Loucy (cell line): ENCODE measurements around the gene SH3RF2.

Experiments used
- H2AFZ ChIP-seq: fragments of 200-600 bp; sonication (generic); 2 replicates; pipeline ENCODE4 v1.6.0; 2016; ENCODE audit warnings: antibody characterized with exemption, mild to moderate bottlenecking, low read length, moderate library complexity
- H3F3A ChIP-seq: fragments of 200-600 bp; 2 replicates; pipeline ENCODE4 v1.6.0; 2016; ENCODE audit warnings: antibody characterized with exemption, low read depth, mild to moderate bottlenecking
- H3K27me3 ChIP-seq: fragments of 200-600 bp; sonication (generic); 2 replicates; pipeline ENCODE4 v1.6.1; 2014; ENCODE audit warnings: low read length, mild to moderate bottlenecking; ENCODE audit not compliant: insufficient read depth, poor library complexity, severe bottlenecking
- H3K36me3 ChIP-seq: fragments of 200-600 bp; sonication (generic); 2 replicates; pipeline ENCODE4 v1.6.1; 2016; ENCODE audit warnings: low read length; ENCODE audit not compliant: insufficient read depth
- H3K4me1 ChIP-seq: fragments of 200-600 bp; sonication (generic); 2 replicates; pipeline ENCODE4 v1.5.1; 2014; ENCODE audit warnings: low read length, mild to moderate bottlenecking; ENCODE audit not compliant: insufficient read depth, poor library complexity, severe bottlenecking
- H3K4me2 ChIP-seq: fragments of 200-600 bp; sonication (generic); 2 replicates; pipeline ENCODE4 v1.6.0; 2014; ENCODE audit warnings: antibody characterized with exemption, low read length, low read depth, mild to moderate bottlenecking; ENCODE audit not compliant: poor library complexity, severe bottlenecking
- H3K4me3 ChIP-seq: fragments of 200-600 bp; sonication (generic); 2 replicates; pipeline ENCODE4 v1.5.1; 2014; ENCODE audit warnings: low read length, mild to moderate bottlenecking, mixed read lengths; ENCODE audit not compliant: poor library complexity, severe bottlenecking
- H3K79me2 ChIP-seq: fragments of 200-600 bp; sonication (generic); 2 replicates; pipeline ENCODE4 v1.6.1; 2014; ENCODE audit warnings: low read length; ENCODE audit not compliant: insufficient read depth
- H3K9ac ChIP-seq: fragments of 200-600 bp; sonication (generic); 2 replicates; pipeline ENCODE4 v1.6.0; 2014; ENCODE audit warnings: mild to moderate bottlenecking, low read depth, low read length, moderate library complexity; ENCODE audit not compliant: poor library complexity, severe bottlenecking
- H3K9me2 ChIP-seq: fragments of 200-600 bp; sonication (generic); replicated peaks from 2 replicates; pipeline ENCODE4 v1.6.1; 2016; ENCODE audit warnings: low read depth, low read length, mixed read lengths
- H3K9me3 ChIP-seq: fragments of 200-600 bp; sonication (generic); 2 replicates; pipeline ENCODE4 v1.6.1; 2014; ENCODE audit warnings: mild to moderate bottlenecking, antibody characterized with exemption, low read length, low read depth; ENCODE audit not compliant: insufficient read depth
- H4K20me1 ChIP-seq: fragments of 200-600 bp; sonication (generic); 2 replicates; pipeline ENCODE4 v1.6.0; 2014; ENCODE audit warnings: antibody characterized with exemption, low read length, mild to moderate bottlenecking; ENCODE audit not compliant: insufficient read depth, poor library complexity, severe bottlenecking
- CTCF ChIP-seq: fragments of 200-600 bp; sonication (generic); conservative IDR thresholded peaks from 2 replicates; pipeline ENCODE4 v1.5.1; 2014; ENCODE audit warnings: mild to moderate bottlenecking, antibody characterized with exemption, low read length
- EZH2phosphoT487 ChIP-seq: fragments of 200-600 bp; IDR thresholded peaks from 2 replicates; pipeline ENCODE4 v1.6.1; 2018; ENCODE audit warnings: antibody characterized with exemption, mild to moderate bottlenecking, moderate library complexity, borderline replicate concordance

The SH3RF2 gene

GRCh38 chr5:145967296-145967695, 30.9 kb downstream of the SH3RF2 start:
- Histone ChIP-seq H3F3A (no peaks in the 10 kb centered on the region), H3K36me3 (no peaks in the 10 kb centered on the region), H3K9me2 (no peaks in the 10 kb centered on the region), H3K9me3 (no peaks in the 10 kb centered on the region), H3K9ac (no peak overlapping the region), H2AFZ (no peak overlapping the region), H3K4me3 (no peak overlapping the region), H3K27me3 (no peaks in the 10 kb centered on the region), H4K20me1 (no peaks in the 10 kb centered on the region), H3K79me2 (no peaks in the 10 kb centered on the region), H3K4me1 (no peaks in the 10 kb centered on the region), H3K4me2 (no peak overlapping the region)
- no peak for TF ChIP-seq EZH2phosphoT487
- TF ChIP-seq CTCF: no peak

GRCh38 chr5:145968970-145969713, 32.8 kb downstream of the SH3RF2 start:
- no peak for TF ChIP-seq EZH2phosphoT487
- no peak for TF ChIP-seq CTCF
- Histone ChIP-seq H3K79me2 (no peaks in the 10 kb centered on the region), H2AFZ (no peak overlapping the region), H4K20me1 (no peaks in the 10 kb centered on the region), H3K4me1 (no peaks in the 10 kb centered on the region), H3K9ac (no peak overlapping the region), H3K27me3 (no peaks in the 10 kb centered on the region), H3K9me3 (no peaks in the 10 kb centered on the region), H3K36me3 (no peaks in the 10 kb centered on the region), H3K9me2 (no peaks in the 10 kb centered on the region), H3K4me2 (no peak overlapping the region), H3F3A (no peaks in the 10 kb centered on the region), H3K4me3 (no peak overlapping the region)

GRCh38 chr5:145969714-145970092, 33.3 kb downstream of the SH3RF2 start:
- Histone ChIP-seq H3K4me1 (no peaks in the 10 kb centered on the region), H2AFZ (no peak overlapping the region), H3K9me2 (no peaks in the 10 kb centered on the region), H3K79me2 (no peaks in the 10 kb centered on the region), H3K9ac (no peak overlapping the region), H3K27me3 (no peaks in the 10 kb centered on the region), H3K4me2 (no peak overlapping the region), H3K36me3 (no peaks in the 10 kb centered on the region), H3K4me3 (no peak overlapping the region), H3F3A (no peaks in the 10 kb centered on the region), H4K20me1 (no peaks in the 10 kb centered on the region), H3K9me3 (no peaks in the 10 kb centered on the region)
- TF ChIP-seq CTCF (no peak), EZH2phosphoT487 (no peak)
